ENCODE results near the gene CD244.

- TF ChIP-seq, protein P1, sequence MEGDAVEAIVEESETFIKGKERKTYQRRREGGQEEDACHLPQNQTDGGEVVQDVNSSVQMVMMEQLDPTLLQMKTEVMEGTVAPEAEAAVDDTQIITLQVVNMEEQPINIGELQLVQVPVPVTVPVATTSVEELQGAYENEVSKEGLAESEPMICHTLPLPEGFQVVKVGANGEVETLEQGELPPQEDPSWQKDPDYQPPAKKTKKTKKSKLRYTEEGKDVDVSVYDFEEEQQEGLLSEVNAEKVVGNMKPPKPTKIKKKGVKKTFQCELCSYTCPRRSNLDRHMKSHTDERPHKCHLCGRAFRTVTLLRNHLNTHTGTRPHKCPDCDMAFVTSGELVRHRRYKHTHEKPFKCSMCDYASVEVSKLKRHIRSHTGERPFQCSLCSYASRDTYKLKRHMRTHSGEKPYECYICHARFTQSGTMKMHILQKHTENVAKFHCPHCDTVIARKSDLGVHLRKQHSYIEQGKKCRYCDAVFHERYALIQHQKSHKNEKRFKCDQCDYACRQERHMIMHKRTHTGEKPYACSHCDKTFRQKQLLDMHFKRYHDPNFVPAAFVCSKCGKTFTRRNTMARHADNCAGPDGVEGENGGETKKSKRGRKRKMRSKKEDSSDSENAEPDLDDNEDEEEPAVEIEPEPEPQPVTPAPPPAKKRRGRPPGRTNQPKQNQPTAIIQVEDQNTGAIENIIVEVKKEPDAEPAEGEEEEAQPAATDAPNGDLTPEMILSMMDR (IDR thresholded peaks at IDR 0.05), result no peak
- TF ChIP-seq POLR2A (IDR thresholded peaks at IDR 0.05), result no peak
- TF ChIP-seq EP300 (IDR thresholded peaks at IDR 0.05), result no peak
Observed at GRCh38 chr1:160807738-160808137, 54.9 kb downstream of the CD244 start.
